K562 (cell line): ENCODE data around the gene CYP17A1. TPM values are rescaled to one million over a fixed set of nuclear protein-coding genes. Genes with fewer than 3 reads are reported as not detected.

ENCODE experiments used
- ATAC-seq: fragments of 200-7000 bp; cut with Tn5 transposase; 3 replicates; pipeline ENCODE4 v1.9.1; 2020; ENCODE audit warnings: moderate library complexity
- BruUV-seq: library from RNA; stranded (reverse); fragments of 400-500 nt; replicated peaks from 2 replicates; lab custom pipeline; 2021; lab: Mats Ljungman, UMichigan
- CTCF ChIA-PET: fragments of 300-600 bp; formaldehyde crosslinking; extraction: SDS; loops from one replicate; lab custom pipeline; 2021; ENCODE audit warnings: low intra/inter-chr PET ratio; lab: Yijun Ruan, JAX
- POLR2A ChIA-PET: fragments of 300-600, 350-650 bp; sonication (Branson Sonifier 250); formaldehyde crosslinking; extraction: SDS; loops from one replicate; lab custom pipeline; 2021; ENCODE audit warnings: antibody characterized with exemption, inconsistent platforms; lab: Yijun Ruan, JAX
- DNase-seq, 4 experiments: peaks; one replicate each; pipeline versions ENCODE4 v3.0.0 to v3.0.0-alpha.2; 2011 to 2018; ENCODE audit warnings: low spot score in 3 of 4, mixed read lengths in 3 of 4; ENCODE audit errors: extremely low read depth in 1 of 4
- FAIRE-seq: peaks from 2 replicates; lab custom pipeline; 2011; peaks lifted over from hg19 to GRCh38; lab: Jason Lieb, UNC
- H2AFZ ChIP-seq: 2 replicates; pipeline ENCODE4 v1.6.0; 2011; ENCODE audit warnings: low read depth, low read length, control low read depth, inconsistent platforms
- H3K27ac ChIP-seq: fragments of 200-600 bp; 3 replicates; pipeline ENCODE4 v1.8.0; 2011; ENCODE audit warnings: low read depth, mild to moderate bottlenecking, control low read depth, inconsistent platforms, low read length, moderate library complexity, mixed read lengths; ENCODE audit errors: extremely low read depth
- H3K27me3 ChIP-seq, 2 experiments: fragments of 300-600 bp in 1 of 2; 2 replicates in 1 of 2; 3 replicates in 1 of 2; pipeline versions ENCODE4 v1.6.0 to v1.8.0; 2011; ENCODE audit warnings: inconsistent platforms in 2 of 2, low read length in 2 of 2, mild to moderate bottlenecking in 1 of 2, mixed read lengths in 1 of 2, moderate library complexity in 1 of 2; ENCODE audit not compliant: control insufficient read depth in 2 of 2, insufficient read depth in 2 of 2
- H3K36me3 ChIP-seq: fragments of 300-600 bp; 3 replicates; pipeline ENCODE4 v1.8.0; 2011; ENCODE audit warnings: mild to moderate bottlenecking, low read length, inconsistent platforms; ENCODE audit not compliant: control insufficient read depth, insufficient read depth
- H3K4me1 ChIP-seq, 2 experiments: fragments of 200-600 bp in 1 of 2; replicated peaks in 1 of 2; 2 replicates in 1 of 2; 3 replicates in 1 of 2; pipeline versions ENCODE4 v1.5.1 to v1.8.0; 2011; ENCODE audit warnings: inconsistent platforms in 2 of 2, low read length in 2 of 2, mild to moderate bottlenecking in 1 of 2, mixed read lengths in 1 of 2, moderate library complexity in 1 of 2; ENCODE audit not compliant: control insufficient read depth in 2 of 2, insufficient read depth in 2 of 2
- H3K4me2 ChIP-seq: 2 replicates; pipeline ENCODE4 v1.6.1; 2011; ENCODE audit warnings: low read length, control low read depth, inconsistent platforms, mixed read lengths; ENCODE audit not compliant: insufficient read depth
- H3K4me3 ChIP-seq: fragments of 200-600 bp; sonication (generic), shearing (Covaris generic); 2 replicates; pipeline ENCODE4 v1.5.1; 2016; ENCODE audit warnings: control low read depth, inconsistent platforms
- H3K79me2 ChIP-seq: fragments of 200-600 bp; 3 replicates; pipeline ENCODE4 v1.8.0; 2011; ENCODE audit warnings: low read length, inconsistent platforms; ENCODE audit not compliant: control insufficient read depth, insufficient read depth
- H3K9ac ChIP-seq, 2 experiments: 2 replicates each; pipeline versions ENCODE4 v1.6.0 to v1.6.1; 2011; ENCODE audit warnings: low read depth in 2 of 2, low read length in 2 of 2, control low read depth in 1 of 2, inconsistent platforms in 1 of 2, mild to moderate bottlenecking in 1 of 2, mixed read lengths in 1 of 2; ENCODE audit not compliant: insufficient read depth in 1 of 2
- H3K9me1 ChIP-seq: one replicate; pipeline ENCODE4 v1.6.0; 2011; ENCODE audit warnings: inconsistent platforms, mild to moderate bottlenecking, low read length, moderate library complexity; ENCODE audit not compliant: control insufficient read depth, insufficient read depth
- H3K9me3 ChIP-seq: replicated peaks from 2 replicates; pipeline ENCODE4 v1.5.1; 2011; ENCODE audit warnings: low read depth, low read length, inconsistent platforms; ENCODE audit not compliant: control insufficient read depth, insufficient read depth
- H4K20me1 ChIP-seq: replicated peaks from 2 replicates; pipeline ENCODE4 v1.6.1; 2011; ENCODE audit warnings: low read length, inconsistent platforms, mixed read lengths; ENCODE audit not compliant: control insufficient read depth, insufficient read depth
- ARID1B ChIP-seq: fragments of 450-650 bp; IDR thresholded peaks from 2 replicates; pipeline ENCODE4 v1.6.1; 2016; ENCODE audit warnings: antibody characterized with exemption, mild to moderate bottlenecking, inconsistent platforms
- CBFA2T3 ChIP-seq: fragments of 450-650 bp; IDR thresholded peaks from 2 replicates; pipeline ENCODE4 v1.6.1; 2017
- CEBPG ChIP-seq, 3 experiments: fragments of 200-800 bp in 1 of 3; sonication (Bioruptor generic) in 1 of 3; sonication (generic) in 1 of 3; formaldehyde crosslinking in 1 of 3; IDR thresholded peaks in 2 of 3; conservative IDR thresholded peaks in 1 of 3; 2 replicates each; pipeline versions ENCODE4 v1.6.1 to v1.8.0; 2016 to 2022; ENCODE audit warnings: missing compliant biosample characterization in 2 of 3, missing genetic modification characterization in 2 of 3, mild to moderate bottlenecking in 1 of 3, missing genetic modification reagents in 1 of 3
- JUND ChIP-seq, 2 experiments: IDR thresholded peaks; 2 replicates in 1 of 2; 3 replicates in 1 of 2; pipeline ENCODE4 v1.6.1; 2011; ENCODE audit warnings: borderline replicate concordance in 2 of 2, low read depth in 2 of 2, low read length in 2 of 2, improper control_type of control experiment in 1 of 2, missing biosample characterization in 1 of 2, missing genetic modification characterization in 1 of 2, missing genetic modification reagents in 1 of 2
- MTA1 ChIP-seq: fragments of 450-650 bp; IDR thresholded peaks from 2 replicates; pipeline ENCODE4 v1.6.1; 2017; ENCODE audit warnings: borderline replicate concordance
- NCOA1 ChIP-seq: fragments of 450-650 bp; IDR thresholded peaks from 2 replicates; pipeline ENCODE4 v1.6.1; 2016; ENCODE audit warnings: low read depth
- RCOR1 ChIP-seq, 2 experiments: IDR thresholded peaks; 2 replicates each; pipeline ENCODE4 v1.6.1; 2012; ENCODE audit warnings: low read depth in 2 of 2, low read length in 2 of 2, borderline replicate concordance in 1 of 2, improper control_type of control experiment in 1 of 2
- SIRT6 ChIP-seq: IDR thresholded peaks from one replicate; pipeline ENCODE4 v1.6.1; 2012; ENCODE audit warnings: low read depth, mild to moderate bottlenecking, control low read depth, inconsistent platforms, low read length, moderate library complexity
- ZBTB49 ChIP-seq: sonication (generic); formaldehyde crosslinking; IDR thresholded peaks from 2 replicates; pipeline ENCODE4 v1.8.0; 2022; ENCODE audit warnings: missing genetic modification reagents, mild to moderate bottlenecking, borderline replicate concordance
- ZNF197 ChIP-seq: fragments of 200-800 bp; sonication (Bioruptor generic); IDR thresholded peaks from 2 replicates; pipeline ENCODE4 v1.6.1; 2016; ENCODE audit warnings: low read depth, missing genetic modification characterization, missing compliant biosample characterization
- ZNF592 ChIP-seq: fragments of 450-650 bp; IDR thresholded peaks from 2 replicates; pipeline ENCODE4 v1.6.1; 2017; ENCODE audit warnings: antibody characterized with exemption, mild to moderate bottlenecking
- ZNF668 ChIP-seq: fragments of 250-450 bp; sonication (Bioruptor Pico); IDR thresholded peaks from 2 replicates; pipeline ENCODE4 v1.8.0; 2022; ENCODE audit warnings: mild to moderate bottlenecking, inconsistent platforms
- WGBS: fragments of 100-300 bp; shearing (Covaris generic); methylation state at CpG from one replicate; pipeline ENCODE4 v1.1.6; 2016; ENCODE audit warnings: low coverage, mixed read lengths; ENCODE audit not compliant: insufficient coverage; ENCODE audit errors: missing lambda C conversion rate; 5-methylcytosine and 5-hydroxymethylcytosine counted together
- in situ Hi-C: fragments of 300-500 bp; cut with MboI; formaldehyde crosslinking; loops from 4 replicates; pipeline ENCODE4 v1.15.0; 2018; ENCODE audit warnings: inconsistent platforms, mixed read lengths
- intact Hi-C: fragments of 100-400 bp; cut with micrococcal nuclease; formaldehyde crosslinking; loops from 2 replicates; pipeline ENCODE4 v1.14.2; 2022
- polyA plus RNA-seq, 8 experiments: library from polyadenylated mRNA; depleted of rRNA in 4 of 8; stranded (reverse) in 5 of 8; unstranded in 3 of 8; fragments of >200 nt; fragmentation: Nextera tagmentation in 2 of 8; fragmentation: Illumina TruSeq in 1 of 8; extraction: Ambion mirVana in 2 of 8; extraction: Trizol in 1 of 8; gene quantifications; 2 replicates each; pipeline versions ENCODE4 v1.2.1 to v1.2.3, GENCODE V29; 2011 to 2014; ENCODE audit warnings: inconsistent platforms in 1 of 8, missing spikeins in 1 of 8
- total RNA-seq, 7 experiments: library from RNA; depleted of rRNA in 6 of 7; stranded (reverse); fragments of >200 nt in 6 of 7; fragmentation: Illumina TruSeq in 2 of 7; extraction: Trizol in 2 of 7; gene quantifications; 2 replicates each; pipeline versions ENCODE4 v1.2.1 to v1.2.3, GENCODE V29; 2011 to 2021; ENCODE audit warnings: low replicate concordance in 1 of 7

CYP17A1 gene
- total and polyA plus RNA-seq, 9 of the 15 experiments (the other 6 are each of a cell fraction or from before 2014, with no cell fraction given) = 2.3 TPM; not detected in 8

GRCh38 chr10:102814453-102814871, 22.8 kb downstream of the CYP17A1 start (continued):
- TF ChIP-seq ARID1B (peak; percentile 78), SIRT6 (no peak), CBFA2T3 (peak; percentile 64), RCOR1 (IDR thresholded peaks at IDR 0.05; ENCODE audit: borderline replicate concordance in 1 of 2, low read depth in 2 of 2, low read length in 2 of 2) (peak in 1 of 2 experiments; percentile 59; a peak in 1 of 4 replicates), NCOA1 (peak; percentile 32; the same call in 1 of the 2 replicates)

DNA sequence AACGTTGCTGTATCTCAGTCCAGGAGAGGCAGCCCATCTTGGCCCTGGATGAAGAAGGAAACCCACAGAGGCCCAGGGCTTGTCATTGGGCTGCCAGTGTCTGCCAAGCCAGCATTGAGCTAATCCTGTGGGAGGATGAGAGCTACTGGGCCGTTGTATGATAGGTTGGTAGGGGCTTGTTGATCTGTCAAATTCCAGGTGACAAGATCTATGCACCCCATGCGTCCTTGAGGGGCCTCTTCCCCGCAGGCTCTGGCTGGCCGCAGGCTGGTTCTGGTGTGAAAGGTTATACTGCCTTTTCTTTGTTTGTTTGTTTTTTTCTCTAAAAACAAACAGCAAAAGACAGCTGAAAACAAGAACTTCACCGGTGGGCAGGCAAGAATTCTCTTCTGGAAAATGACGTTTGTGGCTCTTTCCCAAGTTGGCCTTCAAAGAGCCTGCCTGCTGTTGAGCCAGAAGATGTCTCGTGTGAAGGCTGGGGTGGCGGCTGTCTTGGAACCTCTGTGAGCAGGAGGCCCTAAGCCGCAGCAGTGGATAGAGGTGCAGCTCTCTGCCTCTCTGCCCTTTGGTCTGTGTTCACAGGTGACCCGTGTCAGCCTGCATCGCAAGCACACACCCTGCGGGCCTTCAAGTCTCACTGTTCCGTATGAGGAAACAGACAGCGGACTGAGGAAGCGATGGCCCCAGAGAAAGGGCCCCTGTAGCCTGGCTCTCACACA, 23.3 kb downstream of the CYP17A1 start:
- FAIRE-seq (no peak), ATAC-seq (peak; percentile 71), DNase-seq (peak in 3 of 4 experiments; percentile 16 to 44 (median 22))
- peak overlapping the region; percentile 71 for H2AFZ ChIP-seq
- no peaks in the 10 kb centered on the region for H3K27me3 ChIP-seq
- whole genome bisulfite sequencing = 28% methylated on average over 9 of the region's 16 CpGs
- POLR2A ChIA-PET = no interaction called here
- peak overlapping the region; percentile 58; the same call in 1 of the 2 replicates for H3K4me2 ChIP-seq
- in situ Hi-C loops = no loop called here
- H3K4me1 ChIP-seq = peaks cover 26 to 33% of the 10 kb centered on the region in 2 experiments
- peaks cover 2% of the 10 kb centered on the region for H3K9me1 ChIP-seq
- H3K79me2 ChIP-seq = no peaks in the 10 kb centered on the region
- peaks cover 36% of the 10 kb centered on the region; the same call in 2 of the 3 replicates for H3K36me3 ChIP-seq
- H4K20me1 ChIP-seq = no peaks in the 10 kb centered on the region
- H3K4me3 ChIP-seq = no peak overlapping the region
- H3K9me3 ChIP-seq = no peaks in the 10 kb centered on the region
- CTCF ChIA-PET = no interaction called here
- intact Hi-C loops = loop anchor here (5.0 kb wide), 1 partner anchor 52 kb away; no protein-coding TSS in a partner anchor
- TSS peak; percentile 39 for BruUV-seq
- H3K9ac ChIP-seq = peak overlapping the region; percentile 62 to 83; a peak in 3 of 4 replicates
- peak overlapping the region; percentile 91 for H3K27ac ChIP-seq
- TF ChIP-seq ZNF197 (CRISPR knock-in tag) = no peak
- TF ChIP-seq JUND (IDR thresholded peaks at IDR 0.05; ENCODE audit: borderline replicate concordance, low read depth, low read length) = no peak
- TF ChIP-seq JUND (tag; IDR thresholded peaks at IDR 0.05; ENCODE audit: borderline replicate concordance, low read depth, low read length) = no peak
- TF ChIP-seq ZNF668 (CRISPR knock-in tag) = no peak
- peak; percentile 39; the same call in 1 of the 2 replicates for TF ChIP-seq ZNF592
- TF ChIP-seq CEBPG (CRISPR knock-in tag; IDR thresholded peaks at IDR 0.05) = no peak
- TF ChIP-seq CEBPG (tag; conservative IDR thresholded peaks at IDR 0.05 in 1 of 2, IDR thresholded peaks at IDR 0.05 in 1 of 2) = no peak
- TF ChIP-seq MTA1 = no peak
- TF ChIP-seq ZBTB49 = no peak
